OCI-M1 (cell line): Measurements from ENCODE around the gene CEP120.
A peak's percentile ranks its signal among the peaks of the same experiment; 100 is the strongest.
"Not testable (repeated sequence)": the region's sequence is repeated elsewhere in the genome, so short reads cannot be mapped to it uniquely, and the experiment has no call there.

Source experiments
- DNase-seq: peaks from one replicate; lab custom pipeline; 2025; lab: John Stamatoyannopoulos, UW

The CEP120 gene

DNA sequence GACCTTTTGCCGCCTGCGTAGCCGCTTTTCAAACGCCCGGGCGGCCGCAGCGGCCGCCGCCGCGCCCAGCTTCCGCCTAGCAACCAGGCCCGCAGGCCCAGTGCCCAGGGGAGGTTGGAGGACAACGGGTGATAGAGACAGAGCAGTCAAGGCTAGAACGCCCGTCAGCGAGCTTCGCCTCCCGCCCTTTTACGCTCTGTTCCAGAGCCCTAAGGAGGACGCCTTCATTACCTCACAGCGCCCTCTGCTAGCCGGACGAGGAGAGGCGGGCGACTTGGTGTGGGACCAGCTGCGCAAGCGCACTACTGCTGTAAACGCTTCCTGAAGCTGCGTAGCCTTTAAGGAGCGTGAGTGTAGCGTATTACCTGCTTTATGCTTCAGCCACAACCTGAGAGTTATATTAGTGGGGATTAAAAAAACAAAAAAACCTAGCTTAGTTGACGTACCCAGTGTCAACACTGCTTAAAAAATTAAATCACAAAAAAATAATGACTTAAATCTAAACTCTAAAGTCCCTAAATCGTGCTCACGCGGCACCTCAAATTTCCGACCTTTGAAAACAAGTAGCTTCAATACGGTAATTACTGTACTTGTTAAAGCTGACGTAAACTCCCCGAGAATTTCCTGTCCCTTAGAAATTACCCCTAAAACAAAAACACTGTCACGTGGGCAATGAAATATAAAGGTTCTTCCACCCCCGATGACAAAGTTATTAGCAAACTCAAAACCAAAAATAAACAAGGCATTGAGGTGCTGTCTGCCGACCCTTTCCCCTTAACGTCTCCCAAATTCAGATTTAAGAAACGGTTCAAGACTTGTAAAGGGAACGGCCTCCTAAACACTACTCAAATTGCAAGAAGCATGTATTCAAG lies at the start of gene CEP120:
Gene CEP120, minus strand, starts transcription at position 126 of the 872 bp plus-strand sequence. CDS start 405 bp downstream, outside the sequence.
- peak; percentile 92 for DNase-seq

DNA sequence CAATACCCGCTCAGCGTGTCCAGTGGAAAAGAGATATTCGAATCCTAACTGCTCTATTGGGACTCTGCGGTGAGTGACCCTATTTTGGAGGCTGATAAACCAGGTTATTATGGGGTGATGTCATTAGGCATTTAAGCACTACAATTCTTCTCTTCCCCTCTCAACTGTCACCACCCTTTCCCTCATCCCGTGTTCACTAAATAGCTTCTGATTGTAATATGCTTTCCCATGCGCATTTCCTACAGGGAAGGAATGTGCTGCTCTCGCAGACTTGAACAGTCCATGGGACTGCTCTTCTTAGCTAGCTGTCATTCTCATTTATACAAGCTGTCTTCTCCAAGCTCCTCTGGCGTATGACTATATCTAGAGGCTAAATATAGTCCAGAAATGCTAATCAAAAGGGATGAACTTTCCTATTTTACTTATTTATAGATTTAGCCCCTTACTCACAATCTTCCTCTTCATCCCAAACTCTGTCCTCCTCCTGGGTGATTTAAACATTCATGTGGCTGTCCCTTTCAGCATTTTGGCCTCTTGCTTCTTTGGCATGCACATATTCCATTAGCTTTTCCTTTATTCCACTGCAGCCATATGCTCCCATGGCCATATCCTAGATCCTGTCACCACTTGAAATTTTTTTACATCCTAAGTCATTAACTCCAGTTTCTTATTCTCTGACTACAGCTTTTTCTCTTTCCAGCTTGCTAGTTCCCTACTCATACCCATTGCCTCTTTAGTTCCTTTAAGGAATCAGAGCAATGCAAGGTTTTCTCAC lies 49.1 kb upstream of the CEP120 start:
- DNase-seq: no peak

GRCh38 chr5:123471385-123471784 lies 48.2 kb upstream of the CEP120 start:
- no peak for DNase-seq

- DNase-seq: not testable (repeated sequence)
Measured at GRCh38 chr5:123466839-123467238, 43.6 kb upstream of the CEP120 start.

DNA sequence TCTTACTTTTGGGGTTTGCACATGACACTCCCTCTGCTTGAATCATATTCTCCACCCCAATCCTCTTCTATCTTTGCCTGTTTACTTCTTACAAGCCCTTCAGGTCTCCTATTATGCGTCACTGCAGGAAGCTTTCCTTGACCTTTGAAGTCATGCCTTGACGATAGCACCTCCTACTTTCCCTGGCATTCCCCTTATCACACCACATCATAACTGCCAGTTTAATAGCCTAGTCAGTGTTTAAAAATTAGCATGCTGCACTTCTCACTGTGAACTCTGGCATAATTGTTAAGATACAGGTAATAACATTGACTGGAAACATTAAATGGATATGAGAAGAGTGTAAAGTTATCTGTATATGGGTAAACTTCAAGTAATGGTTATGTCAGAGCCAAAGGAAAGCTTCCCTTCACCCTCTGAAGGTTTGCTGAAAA lies 37.1 kb upstream of the CEP120 start:
- DNase-seq: peak; percentile 7

DNA sequence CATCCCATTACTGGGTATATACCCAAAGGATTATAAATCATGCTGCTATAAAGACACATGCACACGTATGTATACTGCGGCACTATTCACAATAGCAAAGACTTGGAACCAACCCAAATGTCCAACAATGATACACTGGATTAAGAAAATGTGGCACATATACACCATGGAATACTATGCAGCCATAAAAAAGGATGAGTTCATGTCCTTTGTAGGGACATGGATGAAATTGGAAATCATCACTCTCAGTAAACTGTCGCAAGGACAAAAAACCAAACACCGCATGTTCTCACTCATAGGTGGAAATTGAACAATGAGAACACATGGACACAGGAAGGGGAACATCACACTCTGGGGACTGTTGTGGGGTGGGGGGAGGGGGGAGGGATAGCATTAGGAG lies 35.8 kb upstream of the CEP120 start:
- not testable (repeated sequence) for DNase-seq

GRCh38 chr5:123456242-123456641 lies 33.0 kb upstream of the CEP120 start:
- DNase-seq: no peak

- peak; percentile 1 for DNase-seq
Measured at GRCh38 chr5:123455640-123456039, 32.4 kb upstream of the CEP120 start.

GRCh38 chr5:123455095-123455494 lies 31.9 kb upstream of the CEP120 start:
- DNase-seq: no peak

DNA sequence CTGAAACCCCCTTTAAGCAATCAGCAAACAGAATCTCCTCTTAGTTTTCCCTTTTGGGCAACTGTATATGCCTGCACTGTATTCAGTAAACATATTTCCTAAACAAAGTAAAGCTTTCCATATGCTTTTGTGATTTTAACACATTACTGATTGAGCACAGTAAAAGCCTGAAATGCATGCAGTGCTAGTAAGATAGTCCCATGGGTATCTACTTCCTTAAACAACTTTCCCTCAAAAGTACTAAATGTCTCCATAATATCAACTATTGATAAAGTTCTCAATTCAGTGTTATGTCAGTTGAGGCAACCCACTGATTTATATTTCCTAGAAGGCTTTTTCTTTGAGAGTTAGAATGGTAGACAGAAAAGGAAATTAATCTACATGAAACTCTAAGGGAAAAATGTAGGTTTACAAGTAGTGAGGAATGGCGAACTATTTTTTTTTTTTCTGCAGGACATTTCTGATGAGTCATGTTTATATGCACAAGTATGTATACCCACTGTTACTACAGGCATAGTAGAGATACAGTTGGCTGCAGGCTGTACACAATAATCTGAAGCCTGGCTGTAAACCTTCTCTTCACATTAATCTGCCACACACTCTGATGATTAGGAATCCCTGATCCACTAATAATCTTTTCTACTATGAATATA lies 31.2 kb upstream of the CEP120 start:
- DNase-seq: peak; percentile 21

GRCh38 chr5:123452401-123452800 lies 29.2 kb upstream of the CEP120 start:
- no peak for DNase-seq

- DNase-seq: no peak
Measured at GRCh38 chr5:123451047-123451446, 27.8 kb upstream of the CEP120 start.

- peak; percentile 0 for DNase-seq
Measured at GRCh38 chr5:123450640-123451039, 27.4 kb upstream of the CEP120 start.

DNA sequence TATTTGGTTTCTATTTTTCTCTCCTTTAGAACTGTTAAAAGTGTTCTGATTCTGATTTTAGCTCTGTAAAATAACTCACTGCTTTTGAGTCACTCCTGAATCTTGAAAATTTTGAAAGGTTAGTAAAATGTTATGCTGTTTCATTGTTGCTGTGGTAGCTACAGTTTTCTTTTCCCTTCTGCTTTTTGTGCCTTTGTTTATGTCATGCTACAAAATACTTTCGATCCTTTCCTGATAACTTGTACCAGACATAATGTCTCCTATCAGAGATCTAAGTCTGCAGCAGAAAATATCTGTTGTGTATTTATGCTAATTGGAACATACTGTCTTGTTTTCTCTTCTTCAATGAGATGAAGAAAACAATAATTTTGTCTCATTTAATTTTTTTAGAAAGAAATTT lies 26.9 kb upstream of the CEP120 start:
- peak; percentile 0 for DNase-seq

- no peak for DNase-seq
Measured at GRCh38 chr5:123449424-123449974, 26.3 kb upstream of the CEP120 start.

- DNase-seq: no peak
Measured at GRCh38 chr5:123448743-123449142, 25.5 kb upstream of the CEP120 start.

DNA sequence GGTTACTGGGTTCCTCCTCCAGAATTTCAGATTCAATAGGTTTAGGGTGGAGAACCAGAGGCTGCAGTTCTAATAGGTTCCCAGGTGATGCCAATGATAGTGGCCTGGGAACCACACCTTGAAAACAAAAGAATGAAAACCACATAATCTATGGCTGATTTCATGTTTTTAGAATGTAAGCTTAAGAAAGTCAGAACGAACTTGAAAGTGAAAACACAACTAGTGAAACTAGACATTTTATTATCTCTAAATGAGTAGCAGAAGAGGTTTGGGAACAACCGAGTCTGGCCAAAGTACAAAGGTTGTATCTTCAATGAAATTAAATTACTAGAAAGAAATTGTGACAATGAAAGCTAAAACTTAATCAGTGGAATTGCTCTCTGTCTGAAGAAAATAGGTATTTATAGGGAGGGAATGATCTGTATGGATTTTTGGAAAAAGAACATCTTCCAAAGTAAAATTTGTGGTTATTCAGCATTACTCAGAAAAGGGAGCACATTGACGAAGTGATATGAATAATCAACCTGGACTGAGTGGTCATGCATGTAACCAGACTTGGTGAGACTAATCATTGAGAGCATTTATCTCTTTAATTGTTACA lies 24.9 kb upstream of the CEP120 start:
- no peak for DNase-seq

- DNase-seq: no peak
Measured at GRCh38 chr5:123444016-123444415, 20.8 kb upstream of the CEP120 start.

DNA sequence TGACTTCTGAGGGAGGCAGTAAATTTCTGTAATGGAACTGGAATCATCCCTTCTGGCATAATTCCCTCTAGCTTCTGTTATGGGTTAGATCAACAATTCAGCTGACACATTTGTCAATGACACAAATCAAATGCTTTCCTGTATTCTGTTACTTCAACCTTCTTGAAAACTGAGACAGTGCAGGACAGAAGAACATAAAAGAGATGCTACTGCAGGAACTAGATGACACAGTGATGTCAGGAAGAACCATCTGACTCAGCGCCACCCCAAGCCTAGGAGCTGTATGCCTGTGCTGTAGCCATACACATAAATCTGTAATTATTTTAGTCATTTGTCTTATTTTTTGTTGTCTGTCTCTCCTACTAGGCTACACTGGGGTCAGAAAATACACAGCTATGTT lies 18.2 kb upstream of the CEP120 start:
- no peak for DNase-seq

DNA sequence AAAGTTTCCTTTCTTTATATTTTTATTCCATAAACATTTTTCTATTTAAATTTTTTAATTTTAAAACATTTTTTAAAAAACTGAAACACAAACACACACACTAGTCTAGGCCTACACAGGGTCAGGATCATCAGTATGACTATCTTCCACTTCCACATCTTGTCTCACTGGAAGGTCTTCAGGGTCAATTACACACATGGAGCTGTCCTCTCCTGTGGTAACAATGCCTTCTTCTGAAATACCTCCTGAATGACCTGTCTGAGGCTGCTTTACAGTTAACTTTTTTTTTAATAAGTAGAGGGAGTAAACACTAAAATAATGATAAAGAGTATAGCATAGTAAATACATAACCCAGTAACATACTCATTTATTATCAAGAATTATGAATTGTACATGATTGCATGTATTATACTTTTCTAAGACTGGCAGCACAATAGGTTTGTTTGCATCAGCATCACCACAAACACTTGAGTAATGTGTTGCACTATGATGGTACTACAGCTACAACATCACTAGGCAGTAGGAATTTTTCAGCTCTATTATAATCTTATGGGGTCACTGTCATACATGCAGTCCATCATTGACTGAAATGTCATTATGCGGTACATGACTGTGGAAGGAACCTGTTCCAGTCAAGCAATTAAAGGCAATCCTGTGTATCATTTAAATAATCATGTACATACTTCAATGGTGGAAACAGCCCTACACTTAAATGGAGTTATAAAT lies 17.4 kb upstream of the CEP120 start:
- no peak for DNase-seq

DNA sequence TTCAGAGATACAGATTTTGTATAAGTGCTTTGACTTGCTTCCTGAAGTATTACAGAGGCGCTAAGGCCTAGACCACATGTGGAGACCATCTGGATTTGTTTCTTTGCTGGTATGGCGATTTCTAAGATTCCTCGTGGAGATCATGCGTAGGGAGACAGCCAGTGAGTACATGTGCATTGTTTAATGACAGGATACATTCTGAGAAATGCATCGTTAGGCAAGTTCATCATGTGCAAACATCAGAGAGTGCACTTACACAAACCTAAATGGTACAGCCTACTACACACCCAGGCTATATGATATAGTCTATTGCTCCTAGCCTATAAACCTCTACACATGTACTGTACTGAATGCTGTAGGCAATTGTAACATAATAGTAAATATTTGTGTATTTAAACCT lies 16.5 kb upstream of the CEP120 start:
- DNase-seq: no peak
